ENCODE data around the gene TUBGCP2. TPM values are rescaled to one million over a fixed set of nuclear protein-coding genes. Genes with fewer than 3 reads are reported as not detected.

TUBGCP2 gene
- total RNA-seq, 4 donors from 2014 or later, result 37.5 to 68.3 (median 47.6) TPM

DNA sequence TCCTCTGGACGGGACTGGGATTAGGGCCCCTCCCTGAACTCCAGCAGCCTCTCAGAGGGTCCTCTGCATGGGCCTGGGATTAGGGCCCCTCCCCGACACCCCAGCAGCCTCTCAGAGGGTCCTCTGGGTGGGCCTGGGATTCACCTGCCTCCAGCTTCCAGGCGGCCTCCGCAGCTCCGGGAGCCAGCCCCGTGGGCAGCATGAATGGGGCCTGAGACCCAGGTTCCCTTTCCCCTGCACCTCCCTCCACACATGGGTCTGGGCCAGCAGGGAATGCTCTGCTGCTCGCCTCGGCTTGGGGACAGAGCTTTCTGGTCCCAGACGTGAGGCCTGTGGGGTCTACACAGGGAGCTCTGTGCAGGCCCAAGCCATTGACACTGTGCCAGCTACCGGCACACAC is 5.5 kb downstream of the TUBGCP2 start:
- peaks cover 0 to 28% (median 11%) of the 10 kb centered on the region in 4 donors for H3K36me3 ChIP-seq
- no peaks in the 10 kb centered on the region for H3K27me3 ChIP-seq
- no peak for DNase-seq
- TF ChIP-seq POLR2AphosphoS5 (IDR thresholded peaks at IDR 0.05), result no peak
- TF ChIP-seq CTCF (IDR thresholded peaks at IDR 0.05), result no peak
- peaks cover 6 to 20% (median 10%) of the 10 kb centered on the region in 4 donors for H3K4me1 ChIP-seq
- no peak overlapping the region for H3K4me3 ChIP-seq
- H3K27ac ChIP-seq, result no peak overlapping the region
- in situ Hi-C loops (cut with MboI; ENCODE audit: low pct_ligation_motif_present in 1 of 4, low pct_unique_long_range_greater_than_20kb in 1 of 4, low sequenced_read_pairs in 3 of 4) (no loop called here), intact Hi-C loops (cut with DNase I; ENCODE audit: low total_unique reads) (no loop called here)
- H3K9me3 ChIP-seq, result no peaks in the 10 kb centered on the region
- WGBS, 2 donors (ENCODE audit: low coverage in 1 of 2), result 83% methylated on average over 7 of the region's 10 CpGs; no CpG with 5 or more reads in 1 of the 2 donors

GRCh38 chr10:133302230-133302629 is 6.4 kb downstream of the TUBGCP2 start:
- DNase-seq, result no peak
- intact Hi-C loops (cut with DNase I; ENCODE audit: low total_unique reads), result loop anchor here (1.0 kb wide), 1 partner anchor 23 kb away; no protein-coding TSS in a partner anchor
- Histone ChIP-seq H3K4me3 (no peak overlapping the region), H3K27ac (no peak overlapping the region), H3K36me3 (peaks cover 0 to 36% (median 15%) of the 10 kb centered on the region in 4 donors), H3K27me3 (no peaks in the 10 kb centered on the region), H3K9me3 (no peaks in the 10 kb centered on the region), H3K4me1 (peaks cover 2 to 14% (median 4%) of the 10 kb centered on the region in 4 donors)
- WGBS, 2 donors (ENCODE audit: low coverage in 1 of 2), result 95% methylated on average over 8 of the region's 14 CpGs; no CpG with 5 or more reads in 1 of the 2 donors
- in situ Hi-C loops (cut with MboI; ENCODE audit: low pct_ligation_motif_present in 1 of 4, low pct_unique_long_range_greater_than_20kb in 1 of 4, low sequenced_read_pairs in 3 of 4), result no loop called here
- TF ChIP-seq EP300 (IDR thresholded peaks at IDR 0.05; ENCODE audit: low read depth), result no peak

DNA sequence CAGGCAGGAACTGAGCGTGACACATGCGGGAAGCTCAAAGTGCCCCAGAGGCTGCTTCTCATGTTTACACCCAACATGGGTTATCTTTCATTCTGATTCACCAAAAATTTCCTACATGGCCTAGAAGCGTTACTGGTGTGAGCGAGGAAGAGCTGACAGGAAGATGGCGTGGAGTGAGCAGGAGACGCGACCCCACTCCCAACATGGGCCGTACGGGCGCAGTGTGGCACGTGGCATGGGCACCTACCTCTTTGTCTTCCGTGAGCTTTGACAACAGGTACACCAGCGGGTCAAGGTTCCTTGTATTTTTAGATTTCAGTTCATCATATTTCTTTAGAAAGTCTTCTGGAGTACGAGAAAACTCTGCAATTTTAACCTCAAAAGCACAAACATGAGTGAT is 8.9 kb downstream of the TUBGCP2 start:
- in situ Hi-C loops (cut with MboI; ENCODE audit: low pct_ligation_motif_present in 1 of 4, low pct_unique_long_range_greater_than_20kb in 1 of 4, low sequenced_read_pairs in 3 of 4) (no loop called here), intact Hi-C loops (cut with DNase I; ENCODE audit: low total_unique reads) (no loop called here)

GRCh38 chr10:133299224-133299623 is 9.4 kb downstream of the TUBGCP2 start:
- Histone ChIP-seq H3K27me3 (no peaks in the 10 kb centered on the region), H3K9me3 (no peaks in the 10 kb centered on the region), H3K27ac (no peak overlapping the region), H3K36me3 (peaks cover 0 to 61% (median 28%) of the 10 kb centered on the region in 4 donors), H3K4me1 (no peaks in the 10 kb centered on the region), H3K4me3 (no peak overlapping the region)
- WGBS, 2 donors (ENCODE audit: low coverage in 1 of 2), result 94% methylated on average over 10 of the region's 10 CpGs; no CpG with 5 or more reads in 1 of the 2 donors
- TF ChIP-seq POLR2A (IDR thresholded peaks at IDR 0.05) (no peak), EP300 (IDR thresholded peaks at IDR 0.05; ENCODE audit: low read depth) (no peak), POLR2AphosphoS5 (IDR thresholded peaks at IDR 0.05) (no peak)
- in situ Hi-C loops (cut with MboI; ENCODE audit: low pct_ligation_motif_present in 1 of 4, low pct_unique_long_range_greater_than_20kb in 1 of 4, low sequenced_read_pairs in 3 of 4), result no loop called here
- no peak for DNase-seq
- intact Hi-C loops (cut with DNase I; ENCODE audit: low total_unique reads), result no loop called here

More for the DNA sequence above, 8.9 kb downstream of the TUBGCP2 start:
- TF ChIP-seq EP300 (IDR thresholded peaks at IDR 0.05; ENCODE audit: low read depth), result no peak
- no peak for TF ChIP-seq CTCF (IDR thresholded peaks at IDR 0.05)
- TF ChIP-seq POLR2AphosphoS5 (IDR thresholded peaks at IDR 0.05), result no peak
- TF ChIP-seq POLR2A (IDR thresholded peaks at IDR 0.05), result no peak
- Histone ChIP-seq H3K36me3 (peaks cover 0 to 56% (median 26%) of the 10 kb centered on the region in 4 donors), H3K4me3 (no peak overlapping the region), H3K9me3 (no peaks in the 10 kb centered on the region), H3K27me3 (no peaks in the 10 kb centered on the region), H3K4me1 (no peaks in the 10 kb centered on the region), H3K27ac (no peak overlapping the region)
- DNase-seq, result no peak
- 96% methylated on average over 7 to 14 of the region's 14 CpGs for WGBS, 2 donors (ENCODE audit: low coverage in 1 of 2)

DNA sequence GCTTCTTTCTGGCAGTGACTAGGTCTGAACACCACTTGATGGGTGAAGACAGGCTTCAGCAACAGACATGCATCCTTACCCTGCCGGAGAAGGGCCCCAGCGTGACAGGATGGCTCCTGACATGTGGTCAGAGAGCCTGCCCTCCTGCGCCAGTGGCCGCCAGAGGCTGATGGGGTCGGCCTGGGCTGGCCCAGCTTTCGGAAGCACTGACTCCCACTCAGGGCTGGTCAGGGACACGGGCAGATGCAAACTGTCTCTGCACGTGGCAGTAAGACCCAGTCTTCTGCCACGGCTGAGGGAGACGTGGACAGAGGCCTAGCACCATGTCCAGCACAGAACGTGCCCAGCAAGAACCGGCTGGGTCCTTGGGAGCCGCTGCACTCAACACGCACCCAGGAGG is 10.2 kb downstream of the TUBGCP2 start:
- H3K4me1 ChIP-seq, result no peaks in the 10 kb centered on the region
- peaks cover 0 to 69% (median 29%) of the 10 kb centered on the region in 4 donors for H3K36me3 ChIP-seq
- DNase-seq, result no peak
- TF ChIP-seq POLR2A (IDR thresholded peaks at IDR 0.05) (no peak), POLR2AphosphoS5 (IDR thresholded peaks at IDR 0.05) (no peak), CTCF (IDR thresholded peaks at IDR 0.05) (no peak), EP300 (IDR thresholded peaks at IDR 0.05; ENCODE audit: low read depth) (no peak)
- whole genome bisulfite sequencing, 2 donors (ENCODE audit: low coverage in 1 of 2), result 90 to 94% methylated on average over 5 to 14 of the region's 14 CpGs
- H3K4me3 ChIP-seq, result no peak overlapping the region
- intact Hi-C loops (cut with DNase I; ENCODE audit: low total_unique reads) (no loop called here), in situ Hi-C loops (cut with MboI; ENCODE audit: low pct_ligation_motif_present in 1 of 4, low pct_unique_long_range_greater_than_20kb in 1 of 4, low sequenced_read_pairs in 3 of 4) (no loop called here)
- no peaks in the 10 kb centered on the region for H3K27me3 ChIP-seq
- no peak overlapping the region for H3K27ac ChIP-seq
- no peaks in the 10 kb centered on the region for H3K9me3 ChIP-seq
